Limb (tissue), 2 donors: ENCODE results near the gene SMYD3.
A peak's percentile ranks its signal among the peaks of the same experiment; 100 is the strongest.
"Not testable (repeated sequence)": the region's sequence is repeated elsewhere in the genome, so short reads cannot be mapped to it uniquely, and the experiment has no call there.

Experiments
- DNase-seq, 2 donors: peaks; one replicate each; pipeline ENCODE4 v3.0.0-alpha.2; 2016; ENCODE audit errors: extremely low spot score in 2 of 2

SMYD3 gene

DNA sequence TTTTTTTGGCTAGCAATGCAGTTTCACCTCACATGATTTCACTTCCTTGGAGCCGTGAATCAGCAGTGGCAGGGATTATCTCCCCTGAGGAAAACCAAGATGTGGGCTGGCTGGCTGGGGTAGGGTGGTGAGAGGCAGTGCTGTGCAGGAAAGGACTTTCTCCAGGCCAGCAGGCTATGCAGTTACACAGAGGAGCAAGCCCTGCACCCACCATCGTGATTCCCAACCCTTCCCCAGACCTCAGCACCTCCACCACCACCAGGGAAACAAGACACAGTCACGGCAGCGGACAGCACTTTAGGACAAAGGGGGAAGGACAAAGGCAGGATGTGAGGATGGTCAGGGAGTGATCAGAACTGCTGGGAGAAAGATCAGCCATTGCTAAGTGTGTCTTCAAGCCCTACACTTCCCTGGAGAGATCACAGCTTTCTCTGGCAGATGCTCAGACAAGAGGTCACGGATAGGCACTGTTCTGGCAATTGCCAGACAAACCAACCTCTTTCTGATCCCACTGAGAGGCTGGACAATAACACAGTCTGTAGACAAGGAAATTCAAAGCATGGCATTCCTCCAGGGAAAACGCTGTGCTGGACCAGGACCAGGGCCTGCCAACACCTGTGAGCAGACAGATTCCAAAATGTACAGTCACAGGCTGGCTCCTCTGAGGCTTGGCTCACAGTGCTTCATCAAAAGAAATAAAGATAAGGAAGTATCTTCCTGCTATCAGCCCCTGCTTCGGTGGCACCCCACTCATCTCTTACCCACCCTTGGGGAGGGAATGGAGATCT, 509.4 kb downstream of the SMYD3 start:
- no peak for DNase-seq

DNA sequence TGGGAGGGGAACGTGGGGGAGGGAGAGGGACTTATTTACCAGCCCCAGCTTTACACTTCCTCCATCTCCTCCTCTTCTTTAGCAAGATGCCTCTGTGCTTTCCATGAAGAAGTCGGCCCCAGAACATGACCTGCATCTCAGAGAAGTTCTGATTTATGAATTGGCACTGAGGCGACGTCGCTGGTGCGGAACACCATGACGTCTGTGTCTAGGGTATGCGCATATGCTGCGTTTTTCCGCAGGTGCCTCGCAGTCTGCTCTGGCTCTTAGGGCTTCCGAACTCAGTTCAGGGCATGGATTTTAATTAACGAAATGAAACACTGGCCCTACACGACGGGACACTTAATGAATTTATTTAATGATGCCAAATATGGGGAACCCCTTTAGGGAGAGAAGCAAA, 510.3 kb downstream of the SMYD3 start:
- DNase-seq, result no peak

DNA sequence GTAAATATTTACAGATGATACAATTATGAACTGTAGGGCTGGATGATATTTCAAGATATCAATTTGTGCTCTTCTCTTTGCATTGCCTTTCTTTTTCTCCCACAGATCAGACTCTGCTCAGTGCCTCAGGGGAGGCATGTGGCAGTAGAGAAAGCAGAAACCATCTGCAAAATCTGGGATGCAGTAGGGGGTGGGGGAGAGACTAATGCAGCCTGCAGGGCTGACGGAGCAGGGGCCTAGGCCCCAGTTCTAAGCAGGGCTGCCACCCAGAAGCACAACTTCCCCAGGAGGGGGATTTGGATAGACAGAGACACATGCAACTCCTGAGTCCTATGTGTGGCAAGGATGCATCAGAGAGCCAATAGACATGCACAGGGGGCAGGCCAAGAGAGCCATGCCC, 511.6 kb downstream of the SMYD3 start:
- DNase-seq, result no peak

DNA sequence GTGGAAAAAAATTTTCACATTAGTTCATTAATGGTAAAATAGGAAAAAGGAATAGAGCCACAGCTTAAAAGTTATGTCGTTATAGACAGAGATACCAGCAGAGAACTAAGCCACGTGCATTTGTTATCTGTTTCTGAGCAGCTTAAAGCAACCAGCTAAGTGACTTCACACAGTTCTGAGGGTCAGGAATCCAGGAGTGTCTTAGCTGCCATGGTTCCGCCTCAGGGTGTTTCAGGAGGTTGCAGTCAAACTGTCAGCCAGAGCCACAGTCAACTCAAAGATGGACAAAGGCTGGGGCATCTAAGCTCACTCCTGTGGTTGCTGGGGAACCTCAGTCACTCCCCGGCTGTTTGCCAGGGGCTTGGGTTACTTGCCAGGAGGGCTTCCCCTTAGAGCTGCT, 515.8 kb downstream of the SMYD3 start:
- no peak for DNase-seq

DNA sequence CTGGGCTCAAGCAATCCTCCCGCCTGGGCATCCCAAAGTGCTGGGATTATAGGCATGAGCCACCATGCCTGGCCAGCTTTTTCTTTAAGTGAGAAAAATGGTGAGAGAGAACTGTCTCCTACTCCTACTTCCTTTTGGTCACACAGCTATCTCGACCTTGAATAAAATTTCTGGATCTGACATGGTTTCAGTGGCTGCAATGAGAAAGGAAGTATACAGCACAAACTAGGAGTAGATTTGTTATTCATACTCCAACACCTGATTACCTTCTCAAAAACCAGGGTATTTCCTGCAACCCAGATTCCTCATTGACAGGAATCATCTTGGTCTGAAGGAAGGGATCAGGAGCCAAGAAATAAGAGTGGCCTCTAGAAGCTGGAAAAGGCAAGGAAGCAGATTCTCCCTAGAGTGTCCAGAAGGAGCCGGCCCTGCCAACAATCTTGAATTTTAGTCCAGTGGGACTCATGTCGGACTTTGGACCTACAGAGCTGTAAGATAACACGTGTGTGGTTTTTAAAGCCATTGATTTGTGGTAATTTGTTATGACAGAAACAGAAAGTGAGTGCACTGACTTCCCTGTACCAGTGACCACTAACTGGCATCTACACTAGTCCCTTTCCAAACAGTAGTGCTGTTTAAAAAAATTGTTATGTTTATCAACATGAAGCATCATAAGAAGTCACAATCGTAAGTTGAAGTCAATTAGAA, 516.6 kb downstream of the SMYD3 start:
- no peak for DNase-seq

DNA sequence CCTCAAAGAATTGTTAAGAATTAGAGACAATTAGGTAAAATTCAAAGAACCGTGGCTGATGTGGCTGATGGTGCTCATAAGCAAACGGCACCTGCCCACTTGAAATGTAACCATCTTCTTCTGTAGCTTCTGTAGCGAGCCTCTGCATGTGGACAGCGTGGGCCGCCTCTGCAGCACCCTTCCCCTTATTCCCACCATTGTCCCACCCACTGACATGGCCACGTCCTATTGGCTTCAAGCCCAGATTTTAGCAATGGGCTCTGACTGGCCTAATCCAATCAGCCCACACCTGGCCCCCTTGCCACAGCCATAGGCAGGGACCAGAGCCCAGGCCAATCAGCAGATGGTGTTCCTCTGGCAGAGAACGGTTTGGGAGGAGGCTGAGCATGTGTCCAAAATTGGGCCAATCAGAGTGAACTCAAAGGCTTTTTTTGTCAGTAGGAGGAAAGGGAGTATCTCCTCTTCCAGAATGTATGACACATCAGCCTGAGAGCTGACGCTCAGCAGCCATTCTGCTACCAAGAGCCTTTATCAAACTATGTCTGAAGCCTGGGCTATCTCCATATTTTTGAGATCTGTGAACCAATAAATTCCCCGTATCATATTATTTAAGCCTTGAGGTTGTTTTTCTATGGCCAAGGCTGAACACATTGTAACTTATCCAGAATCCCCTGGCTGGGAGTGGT, 518.5 kb downstream of the SMYD3 start:
- no peak for DNase-seq

- no peak for DNase-seq
These were observed 519.1 kb downstream of the SMYD3 start for GRCh38 chr1:245987997-245988392.

DNA sequence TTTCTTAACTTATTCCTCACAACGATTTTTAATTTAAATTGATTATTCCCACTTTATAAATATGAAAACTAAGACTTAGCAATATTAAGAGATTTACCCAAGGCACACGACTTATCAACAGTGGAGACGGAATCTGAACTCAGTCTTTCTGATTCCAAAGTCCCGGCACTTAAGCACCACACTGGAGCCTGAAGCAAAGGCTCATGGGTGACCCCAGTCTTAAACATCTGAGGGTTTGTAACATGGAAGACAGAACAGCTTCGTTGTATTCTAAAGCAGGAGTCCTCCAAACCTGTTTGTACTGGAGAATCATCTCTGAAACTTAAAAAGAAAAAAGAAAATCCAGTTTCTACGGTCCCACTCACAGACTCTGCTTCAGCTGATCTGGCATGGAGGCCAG, 519.5 kb downstream of the SMYD3 start:
- DNase-seq, result no peak

- DNase-seq, result no peak
These were observed 519.9 kb downstream of the SMYD3 start for GRCh38 chr1:245987219-245987545.

- DNase-seq, result peak in 1 of 2 donors; percentile 25
These were observed 520.5 kb downstream of the SMYD3 start for GRCh38 chr1:245986404-245987218.

GRCh38 chr1:245984390-245985155, 522.5 kb downstream of the SMYD3 start:
- DNase-seq, result no peak

DNA sequence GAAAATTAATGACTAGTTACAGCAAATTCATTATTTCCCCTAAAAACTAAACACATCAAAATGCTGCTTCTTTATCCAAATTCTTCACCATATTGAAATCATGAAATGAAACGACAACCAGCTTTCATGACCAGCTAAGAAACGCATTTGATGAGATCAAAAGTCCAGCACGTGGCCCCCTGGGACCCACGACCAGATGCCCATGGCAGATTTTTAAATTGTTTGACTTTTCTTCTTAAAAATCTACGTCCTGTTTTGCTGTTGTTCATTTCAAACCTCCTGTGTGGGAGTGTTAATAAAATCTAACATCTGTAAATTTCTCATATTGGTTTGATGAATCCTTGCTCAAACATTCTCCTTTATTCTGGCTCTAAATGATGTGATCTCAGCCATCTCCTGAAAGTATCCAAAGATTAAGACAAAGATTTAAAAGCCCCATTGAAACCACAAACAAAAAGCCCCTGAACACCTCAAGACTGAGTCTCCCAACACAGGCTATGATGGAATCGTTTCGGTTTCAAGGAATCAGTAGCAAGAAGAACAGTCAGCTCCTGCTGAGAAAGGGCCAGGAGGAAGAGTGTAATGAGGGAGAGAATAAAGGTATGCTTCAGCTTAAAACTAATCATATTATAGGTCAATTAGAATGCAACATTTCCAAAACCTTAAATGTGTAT, 523.6 kb downstream of the SMYD3 start:
- DNase-seq, result no peak

- no peak for DNase-seq
These were observed 527.5 kb downstream of the SMYD3 start for GRCh38 chr1:245979589-245979988.

DNA sequence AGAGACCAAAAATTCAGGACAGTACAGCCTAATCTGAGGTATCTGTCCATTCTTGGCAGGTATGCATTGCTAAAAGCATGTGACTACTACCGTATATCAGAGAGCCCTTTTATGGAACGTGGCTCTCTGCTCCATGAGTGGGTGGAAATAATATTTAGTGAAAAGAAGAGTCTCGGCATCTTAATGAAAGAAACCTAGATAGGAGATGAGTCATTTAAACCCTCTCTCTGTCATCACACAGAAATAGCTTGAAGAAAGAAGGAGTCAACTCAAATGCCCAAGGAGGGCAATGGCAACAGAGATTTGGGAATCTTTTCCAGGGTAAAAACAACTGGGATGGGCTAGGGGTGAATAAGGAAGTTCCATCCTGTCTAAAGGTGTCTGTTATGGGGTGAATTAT, 528.2 kb downstream of the SMYD3 start:
- no peak for DNase-seq

GRCh38 chr1:245972476-245972875, 534.6 kb downstream of the SMYD3 start:
- no peak for DNase-seq

GRCh38 chr1:245971711-245972085, 535.4 kb downstream of the SMYD3 start:
- no peak for DNase-seq

DNA sequence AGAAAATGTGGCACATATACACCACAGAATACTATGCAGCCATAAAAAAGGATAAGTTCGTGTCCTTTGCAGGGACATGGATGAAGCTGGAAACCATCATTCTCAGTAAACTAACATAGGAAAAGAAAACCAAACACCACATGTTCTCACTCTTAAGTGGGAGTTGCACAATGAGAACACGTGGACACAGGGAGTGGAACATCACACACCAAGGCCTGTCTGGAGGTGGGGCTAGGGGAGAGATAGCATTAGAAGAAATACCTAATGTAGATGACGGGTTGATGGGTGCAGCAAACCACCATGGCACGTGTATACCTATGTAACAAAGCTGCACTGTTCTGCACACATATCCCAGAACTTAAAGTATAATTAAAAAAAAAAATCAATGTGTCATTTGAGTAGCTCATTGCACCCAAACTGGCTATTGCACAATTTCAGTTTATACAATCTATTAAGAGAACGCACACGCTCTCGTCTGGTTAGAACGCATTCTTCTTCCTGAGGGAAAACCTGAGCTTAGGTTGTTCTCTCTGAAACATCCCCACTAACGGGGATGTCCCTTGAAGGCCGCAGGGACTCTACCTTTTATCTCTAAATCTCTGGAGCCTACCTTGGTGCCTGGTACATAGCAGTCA, 535.9 kb downstream of the SMYD3 start:
- not testable (repeated sequence) for DNase-seq

GRCh38 chr1:245969283-245969682, 537.8 kb downstream of the SMYD3 start:
- DNase-seq, result no peak

DNA sequence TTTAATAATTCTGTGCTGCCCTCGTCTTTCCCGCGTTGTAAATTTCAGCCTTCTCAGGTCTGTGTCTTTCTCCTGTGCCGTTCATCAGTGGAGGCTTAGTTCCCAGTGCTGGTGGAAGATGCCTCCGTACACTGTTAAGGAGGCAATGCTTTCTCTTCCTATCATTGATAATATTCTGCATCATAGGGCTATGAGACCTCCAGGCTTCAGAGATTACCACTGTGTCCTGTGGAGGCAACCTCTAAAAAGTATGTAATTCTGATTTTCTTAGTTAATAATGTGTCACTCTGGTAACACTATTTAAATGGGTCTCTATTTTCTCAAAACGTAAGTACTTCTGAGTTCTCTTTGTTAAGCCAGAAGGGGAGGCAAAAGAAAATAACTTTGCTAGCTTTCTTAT, 538.3 kb downstream of the SMYD3 start:
- DNase-seq, result no peak

GRCh38 chr1:245965398-245965797, 541.7 kb downstream of the SMYD3 start:
- no peak for DNase-seq
